HEK293 (cell line): Measurements from ENCODE around the gene TMEM272.

Experiments used
- CTCF ChIA-PET: fragments of 350-600 bp; formaldehyde crosslinking; extraction: SDS; loops from one replicate; lab custom pipeline; 2021; ENCODE audit warnings: antibody characterized with exemption; lab: Yijun Ruan, JAX
- POLR2A ChIA-PET: fragments of 300-600 bp; formaldehyde crosslinking; extraction: SDS; loops from one replicate; lab custom pipeline; 2020; ENCODE audit warnings: antibody characterized with exemption, inconsistent platforms; lab: Yijun Ruan, JAX
- H3K27ac ChIP-seq: fragments of 200-500 bp; sonication (Bioruptor generic); 2 replicates; pipeline ENCODE4 v1.5.1; 2014; ENCODE audit warnings: low read depth, low read length, control low read depth, inconsistent platforms; ENCODE audit errors: extremely low read depth
- H3K36me3 ChIP-seq, 2 experiments: fragments of 200-500 bp in 1 of 2; sonication (Bioruptor generic) in 1 of 2; 1 replicate in 1 of 2; 2 replicates in 1 of 2; pipeline ENCODE4 v1.5.1; 2014 to 2017; ENCODE audit warnings: inconsistent platforms in 2 of 2, low read length in 2 of 2; ENCODE audit not compliant: control insufficient read depth in 2 of 2, insufficient read depth in 1 of 2
- H3K4me1 ChIP-seq: fragments of 200-500 bp; sonication (Bioruptor generic); 2 replicates; pipeline ENCODE4 v1.5.1; 2014; ENCODE audit warnings: mild to moderate bottlenecking, low read length, inconsistent platforms; ENCODE audit not compliant: control insufficient read depth, insufficient read depth
- H3K4me3 ChIP-seq: 2 replicates; pipeline ENCODE4 v1.5.1; 2011; ENCODE audit warnings: low read depth, mild to moderate bottlenecking, control low read depth, low read length, moderate library complexity
- H3K9me3 ChIP-seq: fragments of 200-500 bp; sonication (Bioruptor generic); 2 replicates; pipeline ENCODE4 v1.5.1; 2014; ENCODE audit warnings: low read depth, low read length, inconsistent platforms; ENCODE audit not compliant: control insufficient read depth, insufficient read depth
- EGR2 ChIP-seq: fragments of 450-650 bp; formaldehyde crosslinking; IDR thresholded peaks from 2 replicates; pipeline ENCODE4 v1.5.1; 2016; ENCODE audit warnings: low read depth, missing biosample characterization, missing genetic modification characterization
- GFI1B ChIP-seq: fragments of 450-650 bp; formaldehyde crosslinking; IDR thresholded peaks from 2 replicates; pipeline ENCODE4 v1.5.1; 2016; ENCODE audit warnings: missing biosample characterization, missing genetic modification characterization
- GLIS2 ChIP-seq: fragments of 450-650 bp; formaldehyde crosslinking; IDR thresholded peaks from 2 replicates; pipeline ENCODE4 v1.5.1; 2016; ENCODE audit warnings: missing biosample characterization, missing genetic modification characterization
- KLF16 ChIP-seq: fragments of 450-650 bp; formaldehyde crosslinking; IDR thresholded peaks from 2 replicates; pipeline ENCODE4 v1.5.1; 2017; ENCODE audit warnings: missing biosample characterization, missing genetic modification characterization
- KLF9 ChIP-seq: fragments of 450-650 bp; formaldehyde crosslinking; IDR thresholded peaks from 2 replicates; pipeline ENCODE4 v1.5.1; 2016; ENCODE audit warnings: missing biosample characterization, missing genetic modification characterization, low read depth
- TCF7L2 ChIP-seq: IDR thresholded peaks from 2 replicates; pipeline ENCODE4 v1.6.1; 2011; ENCODE audit warnings: low read depth, mild to moderate bottlenecking, inconsistent platforms, low read length, moderate library complexity, borderline replicate concordance
- ZBTB21 ChIP-seq: fragments of 450-650 bp; formaldehyde crosslinking; IDR thresholded peaks from 2 replicates; pipeline ENCODE4 v1.5.1; 2017; ENCODE audit warnings: missing biosample characterization, missing genetic modification characterization
- ZEB2 ChIP-seq: fragments of 450-650 bp; formaldehyde crosslinking; IDR thresholded peaks from 2 replicates; pipeline ENCODE4 v1.5.1; 2016; ENCODE audit warnings: missing biosample characterization, missing genetic modification characterization
- ZFHX2 ChIP-seq: fragments of 450-650 bp; formaldehyde crosslinking; conservative IDR thresholded peaks from 2 replicates; pipeline ENCODE4 v1.5.1; 2016; ENCODE audit warnings: missing biosample characterization, missing genetic modification characterization
- ZNF133 ChIP-seq: fragments of 450-650 bp; formaldehyde crosslinking; IDR thresholded peaks from 2 replicates; pipeline ENCODE4 v1.5.1; 2016; ENCODE audit warnings: missing biosample characterization, missing genetic modification characterization
- ZNF157 ChIP-seq: fragments of 450-650 bp; formaldehyde crosslinking; IDR thresholded peaks from 2 replicates; pipeline ENCODE4 v1.5.1; 2016; ENCODE audit warnings: missing biosample characterization, missing genetic modification characterization
- ZNF223 ChIP-seq: fragments of 450-650 bp; formaldehyde crosslinking; IDR thresholded peaks from 2 replicates; pipeline ENCODE4 v1.5.1; 2016; ENCODE audit warnings: missing biosample characterization, missing genetic modification characterization
- ZNF248 ChIP-seq: fragments of 450-650 bp; formaldehyde crosslinking; IDR thresholded peaks from 2 replicates; pipeline ENCODE4 v1.5.1; 2017; ENCODE audit warnings: missing biosample characterization, missing genetic modification characterization
- ZNF398 ChIP-seq: fragments of 450-650 bp; formaldehyde crosslinking; IDR thresholded peaks from 2 replicates; pipeline ENCODE4 v1.5.1; 2017; ENCODE audit warnings: missing biosample characterization, missing genetic modification characterization
- ZNF544 ChIP-seq: fragments of 450-650 bp; formaldehyde crosslinking; IDR thresholded peaks from 2 replicates; pipeline ENCODE4 v1.5.0; 2017; ENCODE audit warnings: missing biosample characterization, missing genetic modification characterization
- ZNF561 ChIP-seq: fragments of 450-650 bp; IDR thresholded peaks from 2 replicates; pipeline ENCODE4 v1.5.1; 2018; ENCODE audit warnings: missing biosample characterization, missing genetic modification characterization, borderline replicate concordance
- ZNF596 ChIP-seq: fragments of 450-650 bp; IDR thresholded peaks from 2 replicates; pipeline ENCODE4 v1.5.0; 2018; ENCODE audit warnings: missing biosample characterization, mild to moderate bottlenecking, missing genetic modification characterization, moderate library complexity
- ZNF623 ChIP-seq: fragments of 450-650 bp; formaldehyde crosslinking; IDR thresholded peaks from 2 replicates; pipeline ENCODE4 v1.5.1; 2016; ENCODE audit warnings: missing biosample characterization, missing genetic modification characterization
- ZNF701 ChIP-seq: fragments of 450-650 bp; formaldehyde crosslinking; IDR thresholded peaks from 2 replicates; pipeline ENCODE4 v1.5.1; 2016; ENCODE audit warnings: missing biosample characterization, missing genetic modification characterization
- TF ChIP-seq, protein P1 (sequence below): fragments of 450-650 bp; IDR thresholded peaks from 2 replicates; pipeline ENCODE4 v1.5.1; 2018; ENCODE audit warnings: missing biosample characterization, mild to moderate bottlenecking, missing genetic modification characterization

TMEM272 gene

DNA sequence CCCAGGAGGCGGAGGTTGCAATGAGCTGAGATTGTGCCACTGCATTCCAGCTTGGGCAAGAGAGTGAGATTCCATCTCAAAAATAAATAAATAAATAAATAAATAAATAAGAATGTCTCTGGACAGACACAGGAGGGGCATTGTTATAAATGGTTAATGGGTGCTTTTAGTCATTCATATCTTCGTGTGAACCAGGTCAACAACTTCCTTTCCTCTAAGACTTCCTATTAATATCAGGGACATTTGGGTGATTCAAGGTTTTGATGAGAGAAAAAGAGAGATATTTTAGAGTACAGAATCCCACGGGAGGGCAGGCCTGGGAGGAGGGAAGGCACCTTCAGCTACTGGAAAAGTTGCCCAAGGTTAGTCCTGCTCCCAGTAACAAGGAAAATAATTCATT, 64.9 kb downstream of the TMEM272 start:
- Histone ChIP-seq H3K9me3 (no peaks in the 10 kb centered on the region), H3K36me3 (no peaks in the 10 kb centered on the region), H3K4me3 (no peak overlapping the region)
- no peak for TF ChIP-seq KLF9
- no peak for TF ChIP-seq ZNF596 (tag by site-specific recombination)
- TF ChIP-seq TCF7L2: no peak
- TF ChIP-seq ZNF561 (tag by site-specific recombination): no peak
- TF ChIP-seq, all 188 proteins: peak for 0
- ChIA-PET POLR2A (interaction anchor here (0.6 to 1.0 kb wide), 2 partner anchors 151 to 327 kb away, joined by 3 to 4 read pairs; partner anchors contain the start of gene INTS6), CTCF (no interaction called here)
- no peaks in the 10 kb centered on the region for H3K4me1 ChIP-seq
- H3K27ac ChIP-seq: no peak overlapping the region

GRCh38 chr13:51778392-51778791, 66.6 kb downstream of the TMEM272 start:
- no peaks in the 10 kb centered on the region for H3K36me3 ChIP-seq
- ChIA-PET CTCF (interaction anchor here (0.8 kb wide), 1 partner anchor 19 kb away, joined by 4 read pairs; no protein-coding TSS in a partner anchor), POLR2A (no interaction called here)
- H3K27ac ChIP-seq: no peak overlapping the region
- no peaks in the 10 kb centered on the region for H3K4me1 ChIP-seq
- TF ChIP-seq GFI1B (tag by site-specific recombination): no peak
- no peak for TF ChIP-seq ZFHX2 (tag by site-specific recombination)
- TF ChIP-seq ZNF398 (tag by site-specific recombination): no peak
- no peak for TF ChIP-seq GLIS2
- TF ChIP-seq ZNF157: no peak
- TF ChIP-seq ZNF623: no peak
- no peak for TF ChIP-seq ZNF248 (tag by site-specific recombination)
- TF ChIP-seq ZEB2 (tag by site-specific recombination): no peak
- no peak for TF ChIP-seq ZNF561 (tag by site-specific recombination)
- TF ChIP-seq ZNF223 (tag by site-specific recombination): no peak
- H3K9me3 ChIP-seq: no peaks in the 10 kb centered on the region
- no peak overlapping the region for H3K4me3 ChIP-seq

DNA sequence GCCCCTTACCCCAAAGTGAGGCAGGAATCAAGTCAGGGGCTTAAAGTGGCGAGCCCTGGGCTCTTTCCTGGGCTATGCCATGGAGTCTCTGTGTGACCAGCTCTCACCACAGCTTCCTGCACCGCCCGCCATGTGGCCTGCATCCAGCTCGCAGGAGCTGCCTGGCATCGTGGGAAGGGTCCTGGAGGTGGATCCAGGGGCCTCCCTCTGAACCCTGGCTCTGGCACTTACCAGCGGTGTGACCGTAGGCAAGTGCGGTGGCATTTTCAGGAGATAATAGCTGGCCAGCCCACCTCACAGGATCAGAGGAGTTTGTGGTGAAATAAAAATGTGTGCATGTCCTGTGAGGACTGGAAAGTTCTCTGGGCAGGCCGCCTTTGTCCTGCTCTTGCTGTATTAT, 67.1 kb downstream of the TMEM272 start:
- TF ChIP-seq ZNF544 (no peak), ZBTB21 (tag by site-specific recombination) (no peak), ZNF133 (tag by site-specific recombination) (no peak), ZNF701 (tag by site-specific recombination) (no peak), KLF16 (tag by site-specific recombination) (no peak), ZNF248 (tag by site-specific recombination) (no peak), EGR2 (0 out of 2 replicates have a peak, but pooled peaks have one; percentile 9)
- Histone ChIP-seq H3K9me3 (no peaks in the 10 kb centered on the region), H3K4me1 (no peaks in the 10 kb centered on the region), H3K4me3 (no peak overlapping the region), H3K36me3 (no peaks in the 10 kb centered on the region), H3K27ac (no peak overlapping the region)
- ChIA-PET CTCF (interaction anchor here (0.8 kb wide), 1 partner anchor 20 kb away, joined by 4 read pairs; no protein-coding TSS in a partner anchor), POLR2A (no interaction called here)

DNA sequence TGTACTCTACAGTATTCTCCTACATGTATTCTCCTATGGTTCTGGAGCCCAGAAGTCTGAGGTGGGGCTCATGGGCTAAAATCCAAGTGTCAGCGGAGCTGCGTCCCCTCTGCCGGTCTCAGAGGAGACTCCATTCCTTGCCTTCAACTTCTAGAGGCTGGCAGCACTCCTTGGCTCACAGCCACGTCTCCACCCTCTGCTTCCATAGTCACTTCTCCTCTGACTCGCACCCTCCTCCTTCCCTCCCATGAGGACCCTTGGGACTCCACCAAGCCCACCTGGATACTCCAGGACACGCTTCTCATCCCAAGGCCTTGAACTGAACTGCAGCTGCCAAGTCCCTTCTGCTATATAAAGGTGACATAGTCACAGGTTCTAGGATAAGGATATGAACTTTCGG, 68.8 kb downstream of the TMEM272 start:
- TF ChIP-seq, protein P1, sequence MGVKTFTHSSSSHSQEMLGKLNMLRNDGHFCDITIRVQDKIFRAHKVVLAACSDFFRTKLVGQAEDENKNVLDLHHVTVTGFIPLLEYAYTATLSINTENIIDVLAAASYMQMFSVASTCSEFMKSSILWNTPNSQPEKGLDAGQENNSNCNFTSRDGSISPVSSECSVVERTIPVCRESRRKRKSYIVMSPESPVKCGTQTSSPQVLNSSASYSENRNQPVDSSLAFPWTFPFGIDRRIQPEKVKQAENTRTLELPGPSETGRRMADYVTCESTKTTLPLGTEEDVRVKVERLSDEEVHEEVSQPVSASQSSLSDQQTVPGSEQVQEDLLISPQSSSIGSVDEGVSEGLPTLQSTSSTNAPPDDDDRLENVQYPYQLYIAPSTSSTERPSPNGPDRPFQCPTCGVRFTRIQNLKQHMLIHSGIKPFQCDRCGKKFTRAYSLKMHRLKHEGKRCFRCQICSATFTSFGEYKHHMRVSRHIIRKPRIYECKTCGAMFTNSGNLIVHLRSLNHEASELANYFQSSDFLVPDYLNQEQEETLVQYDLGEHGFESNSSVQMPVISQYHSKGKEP (tag by site-specific recombination): no peak
- TF ChIP-seq, all 188 proteins: peak for 0
- Histone ChIP-seq H3K4me1 (no peaks in the 10 kb centered on the region), H3K9me3 (no peaks in the 10 kb centered on the region), H3K4me3 (no peak overlapping the region), H3K27ac (no peak overlapping the region), H3K36me3 (no peaks in the 10 kb centered on the region)
- CTCF ChIA-PET: no interaction called here
- POLR2A ChIA-PET: no interaction called here
